Measurements from ENCODE around the gene RET. TPM values are rescaled to one million over a fixed set of nuclear protein-coding genes. Genes with fewer than 3 reads are reported as not detected.

RET gene
- total and polyA plus RNA-seq, 2 donors from 2014 or later, result 1.1 to 3.1 TPM

DNA sequence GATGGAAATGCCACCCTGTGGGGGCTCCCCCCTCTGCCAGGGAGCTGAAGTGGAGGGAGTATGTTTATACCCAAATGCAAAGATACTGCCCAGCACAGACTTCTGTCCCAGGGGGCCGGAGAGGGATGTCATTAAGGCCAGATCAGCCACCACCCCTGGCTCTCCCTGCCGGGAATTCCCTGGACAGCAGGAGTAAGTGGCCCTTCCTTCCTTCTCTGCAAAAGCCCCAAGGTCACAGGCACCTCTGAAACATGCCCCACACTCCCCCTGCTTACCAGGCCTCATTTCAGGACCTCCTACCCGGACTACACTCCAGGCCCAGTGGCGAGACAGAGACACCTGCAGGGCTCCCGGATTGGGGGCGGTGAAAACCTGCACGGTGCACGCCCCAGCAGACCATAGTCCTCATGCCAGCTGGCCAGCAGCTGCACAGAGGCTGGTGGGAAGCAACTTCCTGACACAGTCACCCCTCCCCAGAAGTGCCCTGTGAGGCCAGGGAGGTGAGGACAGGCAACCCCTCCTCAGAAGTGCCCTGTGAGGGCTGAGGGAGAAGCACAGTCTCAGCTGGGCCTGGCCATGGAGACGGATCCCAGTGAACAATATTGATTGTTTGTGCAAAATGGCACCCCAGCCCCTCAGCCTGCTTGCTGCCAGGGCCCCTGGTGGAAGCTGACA lies 33.0 kb upstream of the RET start:
- H3K4me3 ChIP-seq (ENCODE audit: low read length in 3 of 3), result no peak overlapping the region
- intact Hi-C loops (cut with DNase I), result no loop called here
- H3K36me3 ChIP-seq (ENCODE audit: control insufficient read depth in 2 of 3, insufficient read depth in 3 of 3, low read length in 3 of 3), result no peaks in the 10 kb centered on the region
- DNase-seq (peak in 2 of 5 donors; percentile 48 to 51), FAIRE-seq (no peak)
- H3K4me1 ChIP-seq (ENCODE audit: control insufficient read depth in 2 of 3, insufficient read depth in 2 of 3, low read depth in 1 of 3, low read length in 3 of 3), result no peaks in the 10 kb centered on the region
- no peak overlapping the region for H3K27ac ChIP-seq (ENCODE audit: low read depth in 2 of 2, low read length in 2 of 2)
- H3K9me3 ChIP-seq (ENCODE audit: control insufficient read depth in 2 of 3, insufficient read depth in 1 of 3, low read length in 3 of 3), result no peaks in the 10 kb centered on the region
- TF ChIP-seq CTCF (IDR thresholded peaks at IDR 0.05; ENCODE audit: borderline replicate concordance, extremely low read depth, insufficient read depth), result no peak
- no peak overlapping the region for H3K9ac ChIP-seq (ENCODE audit: low read length in 3 of 3)
- H3K27me3 ChIP-seq (ENCODE audit: control insufficient read depth, insufficient read depth, low read length), result no peaks in the 10 kb centered on the region

GRCh38 chr10:43044448-43044921 lies 32.4 kb upstream of the RET start:
- no peaks in the 10 kb centered on the region for H3K9me3 ChIP-seq (ENCODE audit: control insufficient read depth in 2 of 3, insufficient read depth in 1 of 3, low read length in 3 of 3)
- no peaks in the 10 kb centered on the region for H3K4me1 ChIP-seq (ENCODE audit: control insufficient read depth in 2 of 3, insufficient read depth in 2 of 3, low read depth in 1 of 3, low read length in 3 of 3)
- TF ChIP-seq CTCF (IDR thresholded peaks at IDR 0.05; ENCODE audit: borderline replicate concordance, extremely low read depth, insufficient read depth), result no peak
- intact Hi-C loops (cut with DNase I), result no loop called here
- H3K36me3 ChIP-seq (ENCODE audit: control insufficient read depth in 2 of 3, insufficient read depth in 3 of 3, low read length in 3 of 3), result no peaks in the 10 kb centered on the region
- DNase-seq (peak in 2 of 5 donors; percentile 34 to 43), FAIRE-seq (no peak)
- no peak overlapping the region for H3K27ac ChIP-seq (ENCODE audit: low read depth in 2 of 2, low read length in 2 of 2)
- H3K4me3 ChIP-seq (ENCODE audit: low read length in 3 of 3), result no peak overlapping the region
- no peak overlapping the region for H3K9ac ChIP-seq (ENCODE audit: low read length in 3 of 3)
- no peaks in the 10 kb centered on the region for H3K27me3 ChIP-seq (ENCODE audit: control insufficient read depth, insufficient read depth, low read length)

GRCh38 chr10:43044961-43045621 lies 31.8 kb upstream of the RET start:
- H3K9ac ChIP-seq (ENCODE audit: low read length in 3 of 3), result no peak overlapping the region
- DNase-seq (peak in 2 of 5 donors; percentile 40 to 55), FAIRE-seq (no peak)
- TF ChIP-seq CTCF (IDR thresholded peaks at IDR 0.05; ENCODE audit: borderline replicate concordance, extremely low read depth, insufficient read depth), result no peak
- intact Hi-C loops (cut with DNase I), result no loop called here
- H3K9me3 ChIP-seq (ENCODE audit: control insufficient read depth in 2 of 3, insufficient read depth in 1 of 3, low read length in 3 of 3), result no peaks in the 10 kb centered on the region
- no peaks in the 10 kb centered on the region for H3K27me3 ChIP-seq (ENCODE audit: control insufficient read depth, insufficient read depth, low read length)
- H3K4me1 ChIP-seq (ENCODE audit: control insufficient read depth in 2 of 3, insufficient read depth in 2 of 3, low read depth in 1 of 3, low read length in 3 of 3), result no peaks in the 10 kb centered on the region
- no peaks in the 10 kb centered on the region for H3K36me3 ChIP-seq (ENCODE audit: control insufficient read depth in 2 of 3, insufficient read depth in 3 of 3, low read length in 3 of 3)
- H3K27ac ChIP-seq (ENCODE audit: low read depth in 2 of 2, low read length in 2 of 2), result no peak overlapping the region
- no peak overlapping the region for H3K4me3 ChIP-seq (ENCODE audit: low read length in 3 of 3)
